Ishikawa (cell line): ENCODE measurements around the gene GRID2.
A peak's percentile ranks its signal among the peaks of the same experiment; 100 is the strongest.

Experiments used
- CEBPB ChIP-seq: IDR thresholded peaks from 2 replicates; pipeline ENCODE4 v1.6.1; 2012
- CREB1 ChIP-seq: IDR thresholded peaks from 2 replicates; pipeline ENCODE4 v1.6.1; 2012; ENCODE audit warnings: low read depth
- EGR1 ChIP-seq: IDR thresholded peaks from 2 replicates; pipeline ENCODE4 v1.6.1; 2012
- EP300 ChIP-seq: IDR thresholded peaks from 2 replicates; pipeline ENCODE4 v1.6.1; 2012; ENCODE audit warnings: borderline replicate concordance
- FOXM1 ChIP-seq: IDR thresholded peaks from 2 replicates; pipeline ENCODE4 v1.6.1; 2012; ENCODE audit warnings: low read depth, borderline replicate concordance
- MAX ChIP-seq: IDR thresholded peaks from 2 replicates; pipeline ENCODE4 v1.6.1; 2012
- NFIC ChIP-seq: IDR thresholded peaks from 2 replicates; pipeline ENCODE4 v1.6.1; 2012
- RAD21 ChIP-seq: IDR thresholded peaks from 2 replicates; pipeline ENCODE4 v1.6.1; 2012; ENCODE audit warnings: low read depth
- REST ChIP-seq: IDR thresholded peaks from 2 replicates; pipeline ENCODE4 v1.6.1; 2012; ENCODE audit warnings: low read depth, mild to moderate bottlenecking
- TAF1 ChIP-seq: IDR thresholded peaks from 2 replicates; pipeline ENCODE4 v1.6.1; 2012; ENCODE audit warnings: low read depth, mild to moderate bottlenecking
- TCF12 ChIP-seq: IDR thresholded peaks from 2 replicates; pipeline ENCODE4 v1.6.1; 2012; ENCODE audit warnings: low read depth
- TEAD4 ChIP-seq: IDR thresholded peaks from 2 replicates; pipeline ENCODE4 v1.6.1; 2012
- YY1 ChIP-seq: IDR thresholded peaks from 2 replicates; pipeline ENCODE4 v1.6.1; 2012; ENCODE audit warnings: low read depth
- ZBTB7A ChIP-seq: IDR thresholded peaks from 2 replicates; pipeline ENCODE4 v1.6.1; 2012; ENCODE audit warnings: low read depth
- TF ChIP-seq, protein P1 (sequence below): IDR thresholded peaks from 2 replicates; pipeline ENCODE4 v1.6.1; 2012

The GRID2 gene

GRCh38 chr4:93786149-93786548 lies 1482.4 kb downstream of the GRID2 start:
- TF ChIP-seq CREB1 (no peak), YY1 (no peak), NFIC (no peak), TCF12 (no peak), ZBTB7A (no peak)
- TF ChIP-seq, protein P1, sequence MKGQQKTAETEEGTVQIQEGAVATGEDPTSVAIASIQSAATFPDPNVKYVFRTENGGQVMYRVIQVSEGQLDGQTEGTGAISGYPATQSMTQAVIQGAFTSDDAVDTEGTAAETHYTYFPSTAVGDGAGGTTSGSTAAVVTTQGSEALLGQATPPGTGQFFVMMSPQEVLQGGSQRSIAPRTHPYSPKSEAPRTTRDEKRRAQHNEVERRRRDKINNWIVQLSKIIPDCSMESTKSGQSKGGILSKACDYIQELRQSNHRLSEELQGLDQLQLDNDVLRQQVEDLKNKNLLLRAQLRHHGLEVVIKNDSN, result no peak

GRCh38 chr4:93788712-93789111 lies 1484.9 kb downstream of the GRID2 start:
- TF ChIP-seq RAD21 (peak; percentile 21; the same call in 1 of the 2 replicates), TCF12 (no peak)

DNA sequence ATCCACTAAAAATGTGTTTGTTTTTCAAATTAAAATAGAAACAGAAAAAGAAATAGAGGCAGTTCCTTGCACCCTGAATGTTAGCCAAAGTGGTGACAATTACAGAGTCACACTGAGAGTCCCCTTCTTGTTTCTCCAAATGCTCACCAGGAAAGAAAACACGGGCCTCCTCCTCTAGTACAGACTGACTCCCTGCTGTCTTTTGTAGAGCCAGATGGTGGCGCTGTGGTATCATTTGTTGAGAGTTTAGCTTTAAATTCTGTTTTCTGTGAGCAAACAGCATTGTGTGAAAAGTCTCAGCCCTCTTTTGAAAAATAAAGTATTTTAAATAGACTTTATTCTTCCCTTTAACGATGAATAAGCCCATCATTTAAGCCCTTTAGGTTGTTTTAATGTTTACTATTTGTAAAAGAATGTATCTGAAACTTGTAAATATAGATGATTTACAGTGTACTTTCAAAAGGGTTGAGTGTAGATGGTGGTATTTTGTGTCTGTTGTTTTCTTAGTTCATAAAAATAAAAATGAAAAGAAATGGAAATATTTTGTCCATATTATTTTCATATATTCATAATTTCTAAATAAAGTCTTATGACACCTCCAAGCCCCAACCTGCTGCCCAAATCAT lies 1487.9 kb downstream of the GRID2 start:
- TF ChIP-seq RAD21 (peak; percentile 92), TEAD4 (no peak), TCF12 (no peak), EP300 (no peak)

DNA sequence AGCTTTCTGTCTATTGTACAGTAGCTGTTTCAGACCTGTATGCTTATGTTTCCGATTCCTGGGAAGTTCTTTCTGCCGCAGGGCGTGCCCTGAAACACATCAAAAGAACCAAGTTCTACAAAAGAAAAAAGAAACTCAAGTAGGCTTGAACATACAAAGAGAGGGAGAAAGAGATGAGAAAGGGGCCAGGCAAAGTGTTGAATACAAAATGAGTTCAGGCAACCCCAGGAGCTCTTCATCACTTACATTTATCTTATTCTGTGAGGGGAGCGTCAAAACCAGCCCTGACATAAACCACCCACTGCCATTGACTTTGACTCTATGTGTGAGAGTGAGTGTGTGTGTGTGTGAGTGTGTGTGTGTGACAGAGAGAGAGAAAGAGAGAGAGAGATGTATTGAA lies 1498.3 kb downstream of the GRID2 start:
- TF ChIP-seq EGR1 (no peak), ZBTB7A (no peak), TCF12 (no peak), EP300 (no peak), CEBPB (no peak), CREB1 (no peak), NFIC (no peak), RAD21 (no peak), REST (no peak)
- TF ChIP-seq, protein P1, result no peak

GRCh38 chr4:93809773-93810172 lies 1506.0 kb downstream of the GRID2 start:
- TF ChIP-seq TEAD4, result no peak
- TF ChIP-seq MAX, result no peak
- TF ChIP-seq CEBPB, result no peak
- TF ChIP-seq TCF12, result no peak
- no peak for TF ChIP-seq REST
- no peak for TF ChIP-seq CREB1
- TF ChIP-seq RAD21, result no peak
- TF ChIP-seq ZBTB7A, result no peak
- TF ChIP-seq FOXM1, result no peak
- no peak for TF ChIP-seq NFIC
- TF ChIP-seq YY1, result no peak
- TF ChIP-seq EGR1, result no peak
- no peak for TF ChIP-seq EP300
- no peak for TF ChIP-seq TAF1
- TF ChIP-seq, protein P1, result no peak

DNA sequence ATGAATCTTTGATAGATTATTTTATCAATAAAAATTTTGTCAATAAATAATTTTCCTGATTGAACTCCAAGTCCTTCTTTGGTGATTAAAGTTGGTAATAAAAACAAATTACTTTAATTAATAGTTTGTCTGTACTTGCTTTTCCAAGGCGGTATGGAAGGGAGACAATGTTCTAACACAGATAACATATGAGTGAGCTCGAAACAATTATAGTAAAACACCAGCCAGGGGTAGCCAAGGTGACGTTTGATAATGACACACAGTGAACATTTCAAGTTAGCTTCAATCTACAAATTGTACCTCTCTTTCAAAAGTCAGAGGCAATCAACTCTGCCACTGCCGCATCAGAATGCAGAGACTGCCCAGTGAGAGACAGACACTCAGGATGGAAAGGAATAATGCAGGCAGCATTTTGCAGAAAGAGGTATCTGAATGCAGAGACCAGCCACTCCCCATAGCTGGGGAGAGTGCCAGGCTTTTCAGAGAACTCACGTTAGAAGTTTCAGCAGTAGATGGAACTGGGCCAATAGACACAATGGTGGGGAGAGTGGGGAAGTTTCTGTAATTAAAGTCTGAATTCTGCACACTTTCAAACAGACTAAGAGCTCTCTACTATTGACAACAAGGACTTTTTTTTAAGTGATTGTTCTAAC lies 1506.7 kb downstream of the GRID2 start:
- TF ChIP-seq, protein P1, result no peak
- TF ChIP-seq YY1 (no peak), RAD21 (no peak), REST (no peak), TCF12 (no peak), FOXM1 (no peak), ZBTB7A (no peak), EGR1 (no peak)
